Peyer's patch (tissue), 4 donors: ENCODE measurements around the gene SEMA3D.

Source experiments
- CTCF ChIP-seq, 6 experiments: fragments of 450-650 bp in 4 of 6; fragments of 200-600 bp in 2 of 6; sonication (generic) in 1 of 6; IDR thresholded peaks; one replicate each; pipeline ENCODE4 v1.5.1; 2017 to 2019; ENCODE audit warnings: antibody characterized with exemption in 6 of 6, mild to moderate bottlenecking in 3 of 6, moderate library complexity in 1 of 6
- POLR2A ChIP-seq, 2 donors: fragments of 450-650 bp; IDR thresholded peaks; one replicate each; pipeline ENCODE4 v1.5.1; 2017; ENCODE audit warnings: antibody characterized with exemption in 2 of 2, mild to moderate bottlenecking in 2 of 2, moderate library complexity in 2 of 2

DNA sequence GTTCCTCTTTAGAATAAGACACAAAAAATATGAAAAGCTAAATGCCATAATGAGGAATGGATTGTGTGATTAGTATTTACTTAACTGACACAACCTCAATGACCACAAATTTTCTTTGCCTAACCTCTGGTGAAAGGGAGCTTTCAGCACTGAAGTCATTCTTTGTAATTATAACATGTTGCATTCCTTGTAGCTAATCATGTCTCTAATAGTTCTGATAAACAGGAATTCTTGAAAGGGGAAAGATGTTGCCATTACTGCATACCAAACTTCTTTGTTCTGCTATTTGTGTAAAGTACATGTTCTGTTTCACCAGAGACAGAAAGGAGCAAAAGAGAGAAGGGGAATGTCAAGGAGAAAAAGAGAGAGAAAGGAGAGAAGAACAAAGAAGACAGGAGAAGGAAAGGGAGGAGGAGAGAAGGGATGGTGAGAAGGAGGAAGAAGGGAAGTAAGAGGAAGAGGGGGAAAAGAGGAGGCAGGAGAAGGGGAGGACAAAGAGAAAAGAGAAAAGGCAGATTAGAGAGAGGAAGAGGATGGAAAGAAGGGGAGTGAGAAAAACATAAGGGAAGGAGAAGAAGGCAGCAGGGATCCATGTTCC, 120.9 kb downstream of the SEMA3D start:
- TF ChIP-seq CTCF (IDR thresholded peaks at IDR 0.05) (no peak), POLR2A (IDR thresholded peaks at IDR 0.05) (no peak)
